BJ (cell line): ENCODE results near the gene SSBP2. TPM values are rescaled to one million over a fixed set of nuclear protein-coding genes. Genes with fewer than 3 reads are reported as not detected.

Experiments
- CTCF ChIA-PET: fragments of 350-600 bp; formaldehyde crosslinking; extraction: SDS; loops from one replicate; lab custom pipeline; 2021; ENCODE audit warnings: antibody characterized with exemption, inconsistent platforms; lab: Yijun Ruan, JAX
- POLR2A ChIA-PET: fragments of 300-600 bp; sonication (Branson Sonifier 250); formaldehyde crosslinking; extraction: SDS; loops from one replicate; lab custom pipeline; 2021; ENCODE audit warnings: antibody characterized with exemption; lab: Charles Lee
- DNase-seq: peaks from one replicate; pipeline ENCODE4 v3.0.0-alpha.2; 2011; ENCODE audit warnings: low read depth
- H3K27me3 ChIP-seq: 2 replicates; pipeline ENCODE4 v1.6.0; 2011; ENCODE audit warnings: low read length; ENCODE audit not compliant: control insufficient read depth, insufficient read depth
- H3K36me3 ChIP-seq: 2 replicates; pipeline ENCODE4 v1.5.1; 2011; ENCODE audit warnings: low read length; ENCODE audit not compliant: control insufficient read depth, insufficient read depth
- H3K4me3 ChIP-seq: 2 replicates; pipeline ENCODE4 v1.5.1; 2011; ENCODE audit warnings: low read depth, mild to moderate bottlenecking, control low read depth, low read length
- polyA plus RNA-seq: library from polyadenylated mRNA; depleted of rRNA; stranded (reverse); fragments of >200 nt; gene quantifications from 2 replicates; pipeline ENCODE4 v1.2.3, GENCODE V29; 2011
- TF ChIP-seq, protein P1 (sequence below): IDR thresholded peaks from 2 replicates; pipeline ENCODE4 v1.5.1; 2011; ENCODE audit warnings: low read depth, mild to moderate bottlenecking, control low read depth, inconsistent platforms, low read length, moderate library complexity; ENCODE audit not compliant: insufficient read depth

Gene SSBP2
- polyA plus RNA-seq, 1 experiment, result 68.8 TPM

DNA sequence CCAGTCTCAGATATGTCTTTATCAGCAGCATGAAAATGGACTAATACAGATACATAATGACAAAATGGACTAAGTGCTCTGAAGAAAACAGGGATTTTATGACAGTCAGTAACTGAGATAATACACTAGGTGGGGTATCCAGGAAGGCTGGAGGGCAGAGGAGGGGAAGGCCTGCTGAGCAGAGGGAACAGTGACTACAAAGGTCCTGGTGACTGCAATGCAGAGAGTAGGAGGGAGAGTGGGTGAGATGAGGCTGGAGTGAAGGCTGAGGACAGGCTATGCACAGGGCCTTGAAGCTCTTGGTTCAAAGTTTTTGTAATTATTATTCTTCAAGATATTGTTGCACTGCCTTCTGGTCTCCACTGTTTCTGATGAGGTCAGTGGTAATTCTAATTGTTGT, 361.9 kb downstream of the SSBP2 start:
- TF ChIP-seq, protein P1, sequence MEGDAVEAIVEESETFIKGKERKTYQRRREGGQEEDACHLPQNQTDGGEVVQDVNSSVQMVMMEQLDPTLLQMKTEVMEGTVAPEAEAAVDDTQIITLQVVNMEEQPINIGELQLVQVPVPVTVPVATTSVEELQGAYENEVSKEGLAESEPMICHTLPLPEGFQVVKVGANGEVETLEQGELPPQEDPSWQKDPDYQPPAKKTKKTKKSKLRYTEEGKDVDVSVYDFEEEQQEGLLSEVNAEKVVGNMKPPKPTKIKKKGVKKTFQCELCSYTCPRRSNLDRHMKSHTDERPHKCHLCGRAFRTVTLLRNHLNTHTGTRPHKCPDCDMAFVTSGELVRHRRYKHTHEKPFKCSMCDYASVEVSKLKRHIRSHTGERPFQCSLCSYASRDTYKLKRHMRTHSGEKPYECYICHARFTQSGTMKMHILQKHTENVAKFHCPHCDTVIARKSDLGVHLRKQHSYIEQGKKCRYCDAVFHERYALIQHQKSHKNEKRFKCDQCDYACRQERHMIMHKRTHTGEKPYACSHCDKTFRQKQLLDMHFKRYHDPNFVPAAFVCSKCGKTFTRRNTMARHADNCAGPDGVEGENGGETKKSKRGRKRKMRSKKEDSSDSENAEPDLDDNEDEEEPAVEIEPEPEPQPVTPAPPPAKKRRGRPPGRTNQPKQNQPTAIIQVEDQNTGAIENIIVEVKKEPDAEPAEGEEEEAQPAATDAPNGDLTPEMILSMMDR, result no peak
- no peak overlapping the region for H3K4me3 ChIP-seq
- CTCF ChIA-PET, result no interaction called here
- DNase-seq, result no peak
- H3K27me3 ChIP-seq, result no peaks in the 10 kb centered on the region
- no peaks in the 10 kb centered on the region for H3K36me3 ChIP-seq
- POLR2A ChIA-PET, result no interaction called here

DNA sequence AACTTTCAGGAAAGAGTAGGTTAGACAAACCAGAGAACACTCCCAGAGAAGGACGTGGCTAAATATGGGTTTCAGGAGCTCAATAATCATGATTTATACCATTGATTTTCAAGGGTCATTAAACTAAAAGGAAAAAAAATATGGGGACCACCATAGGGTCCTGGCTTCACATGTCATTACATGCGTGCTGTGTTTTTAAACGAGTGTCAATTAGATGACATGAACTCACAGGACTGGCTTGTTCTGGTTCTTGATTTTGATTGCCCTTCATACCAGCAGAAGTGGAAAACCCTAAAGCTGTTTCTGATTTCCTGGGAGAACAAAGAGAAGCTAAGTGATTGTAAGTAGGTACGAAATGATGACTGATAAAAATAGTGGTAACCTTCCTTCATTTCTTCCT, 362.7 kb downstream of the SSBP2 start:
- ChIA-PET POLR2A (no interaction called here), CTCF (no interaction called here)
- TF ChIP-seq, protein P1, result no peak
- Histone ChIP-seq H3K27me3 (no peaks in the 10 kb centered on the region), H3K4me3 (no peak overlapping the region), H3K36me3 (no peaks in the 10 kb centered on the region)
- DNase-seq, result no peak

DNA sequence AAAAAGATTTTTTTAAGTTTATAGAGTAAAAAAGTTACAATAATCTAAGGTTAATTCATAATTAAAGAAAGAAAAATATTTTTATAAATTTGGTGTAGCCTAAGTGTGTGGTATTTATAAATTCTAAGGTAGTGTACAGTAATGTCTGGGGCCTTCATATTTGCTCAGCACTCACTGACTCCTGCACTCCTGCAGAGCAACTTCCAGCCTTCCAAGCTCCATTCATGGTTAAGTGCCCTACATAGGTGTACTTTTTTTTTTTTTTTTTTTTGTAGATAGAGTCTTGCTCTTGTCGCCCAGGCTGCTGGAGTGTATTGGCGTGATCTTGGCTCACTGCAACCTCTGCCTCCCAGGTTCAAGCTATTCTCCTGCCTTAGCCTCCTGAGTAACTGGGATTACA, 367.0 kb downstream of the SSBP2 start:
- ChIA-PET POLR2A (interaction anchor here (0.6 kb wide), 1 partner anchor 46 kb away, joined by 4 read pairs; no protein-coding TSS in a partner anchor), CTCF (no interaction called here)
- Histone ChIP-seq H3K27me3 (no peaks in the 10 kb centered on the region), H3K36me3 (no peaks in the 10 kb centered on the region), H3K4me3 (no peak overlapping the region)
- TF ChIP-seq, protein P1, result no peak
- no peak for DNase-seq

DNA sequence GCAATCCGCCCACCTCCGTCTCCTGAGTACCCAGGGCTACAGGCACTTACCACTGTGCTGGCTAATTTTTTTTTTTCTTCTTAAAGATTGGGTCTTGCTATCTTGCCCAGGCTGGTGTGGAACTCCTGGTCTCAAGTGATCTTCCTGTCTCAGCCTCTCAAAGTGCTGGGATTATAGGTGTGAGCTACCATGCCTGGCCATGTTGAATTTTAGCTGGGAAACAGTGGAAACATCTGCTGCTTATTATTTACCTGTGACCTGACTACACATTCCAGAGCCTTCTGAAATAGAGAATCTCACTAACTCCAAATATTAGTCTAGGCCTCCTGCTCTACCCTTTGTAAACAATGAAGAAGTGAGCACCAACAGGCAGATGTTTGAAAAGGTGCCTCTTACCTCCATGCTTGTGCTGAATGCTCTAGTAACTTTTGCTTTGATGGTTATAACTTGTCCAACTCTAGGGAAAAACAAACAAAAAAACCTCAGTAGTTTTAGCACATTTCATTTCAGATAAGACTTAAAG, 379.5 kb downstream of the SSBP2 start:
- Histone ChIP-seq H3K27me3 (no peaks in the 10 kb centered on the region), H3K4me3 (no peak overlapping the region), H3K36me3 (no peaks in the 10 kb centered on the region)
- CTCF ChIA-PET, result no interaction called here
- POLR2A ChIA-PET, result no interaction called here
- TF ChIP-seq, protein P1, result no peak
- DNase-seq, result no peak

DNA sequence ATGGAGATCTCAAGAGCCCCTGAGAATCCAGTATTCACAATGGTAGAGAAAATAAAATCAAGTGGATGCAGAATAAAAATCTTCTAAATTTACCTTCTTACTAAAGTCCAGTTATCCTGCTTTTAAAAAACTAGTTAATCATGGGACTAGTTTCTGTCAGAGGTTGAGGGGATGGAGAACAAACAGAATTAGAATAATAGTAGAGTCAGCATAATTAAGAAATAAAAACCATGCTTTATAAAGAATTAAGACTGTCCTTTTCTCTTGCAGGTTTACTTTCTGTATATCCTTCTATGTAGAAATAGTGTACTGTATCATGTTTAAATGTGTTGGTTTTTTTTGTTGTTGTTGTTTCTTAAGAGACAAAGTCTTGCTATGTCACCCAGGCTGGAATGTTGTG, 380.0 kb downstream of the SSBP2 start:
- ChIA-PET CTCF (no interaction called here), POLR2A (no interaction called here)
- Histone ChIP-seq H3K27me3 (no peaks in the 10 kb centered on the region), H3K36me3 (no peaks in the 10 kb centered on the region), H3K4me3 (no peak overlapping the region)
- no peak for DNase-seq
- TF ChIP-seq, protein P1, result no peak
